HCT116 (cell line): ENCODE measurements around the gene NEMP1.

Experiments
- CEBPB ChIP-seq: IDR thresholded peaks from 2 replicates; pipeline ENCODE4 v1.6.1; 2012; ENCODE audit warnings: low read depth
- EZH2 ChIP-seq: fragments of 200-600 bp; sonication (generic); IDR thresholded peaks from 2 replicates; pipeline ENCODE4 v1.6.1; 2017; ENCODE audit warnings: antibody characterized with exemption, mixed run types
- POLR2A ChIP-seq: IDR thresholded peaks from 2 replicates; pipeline ENCODE4 v1.7.0; 2011; ENCODE audit warnings: borderline replicate concordance; ENCODE audit not compliant: insufficient read depth, insufficient read length; ENCODE audit errors: extremely low read depth
- TF ChIP-seq, protein P1 (sequence below), 3 experiments: fragments of 200-600 bp in 1 of 3; sonication (generic) in 1 of 3; IDR thresholded peaks in 2 of 3; conservative IDR thresholded peaks in 1 of 3; 2 replicates each; pipeline ENCODE4 v1.5.1; 2012 to 2017; ENCODE audit warnings: low read depth in 2 of 3, low read length in 2 of 3, antibody characterized with exemption in 1 of 3, borderline replicate concordance in 1 of 3, control low read depth in 1 of 3, mild to moderate bottlenecking in 1 of 3, mixed read lengths in 1 of 3, mixed run types in 1 of 3, moderate library complexity in 1 of 3; ENCODE audit not compliant: insufficient read depth in 1 of 3

DNA sequence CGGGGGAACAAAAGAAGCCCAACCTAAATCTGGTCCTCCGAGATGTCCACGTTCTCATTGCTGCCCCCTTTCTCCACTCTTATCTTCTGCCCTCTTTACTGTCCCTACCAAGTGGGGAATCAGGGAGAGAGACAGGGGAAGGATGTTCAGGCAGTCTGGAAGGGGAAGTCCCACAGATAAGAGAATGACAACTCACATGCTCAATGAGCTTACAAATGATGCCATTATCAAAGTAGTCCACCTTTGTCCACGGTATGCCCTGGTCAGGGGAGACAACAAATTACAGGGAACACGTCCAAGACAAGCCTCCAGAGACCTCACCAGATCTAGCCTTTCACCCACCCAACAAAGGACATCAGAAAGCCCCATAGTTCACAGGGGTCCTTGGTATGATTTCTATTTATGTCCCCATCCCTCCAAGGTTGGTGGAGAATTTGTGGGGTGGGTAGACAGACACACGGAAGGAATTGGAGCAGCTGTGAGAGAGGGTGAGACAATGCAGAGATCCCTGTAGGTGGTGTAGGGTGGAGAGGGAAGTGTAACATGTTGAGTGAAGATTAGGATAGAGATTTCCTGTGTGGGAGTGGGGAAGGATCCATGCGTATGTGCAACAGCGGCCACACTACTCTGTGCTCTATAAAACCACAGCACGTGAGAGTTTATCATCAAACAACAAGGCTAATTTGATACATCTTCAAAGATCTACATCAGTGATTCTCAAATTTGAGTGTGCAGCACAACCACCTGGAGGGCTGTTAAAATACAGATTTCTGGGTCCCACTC, 39.4 kb downstream of the NEMP1 start:
- TF ChIP-seq POLR2A (no peak), CEBPB (no peak), EZH2 (no peak)
- TF ChIP-seq, protein P1, sequence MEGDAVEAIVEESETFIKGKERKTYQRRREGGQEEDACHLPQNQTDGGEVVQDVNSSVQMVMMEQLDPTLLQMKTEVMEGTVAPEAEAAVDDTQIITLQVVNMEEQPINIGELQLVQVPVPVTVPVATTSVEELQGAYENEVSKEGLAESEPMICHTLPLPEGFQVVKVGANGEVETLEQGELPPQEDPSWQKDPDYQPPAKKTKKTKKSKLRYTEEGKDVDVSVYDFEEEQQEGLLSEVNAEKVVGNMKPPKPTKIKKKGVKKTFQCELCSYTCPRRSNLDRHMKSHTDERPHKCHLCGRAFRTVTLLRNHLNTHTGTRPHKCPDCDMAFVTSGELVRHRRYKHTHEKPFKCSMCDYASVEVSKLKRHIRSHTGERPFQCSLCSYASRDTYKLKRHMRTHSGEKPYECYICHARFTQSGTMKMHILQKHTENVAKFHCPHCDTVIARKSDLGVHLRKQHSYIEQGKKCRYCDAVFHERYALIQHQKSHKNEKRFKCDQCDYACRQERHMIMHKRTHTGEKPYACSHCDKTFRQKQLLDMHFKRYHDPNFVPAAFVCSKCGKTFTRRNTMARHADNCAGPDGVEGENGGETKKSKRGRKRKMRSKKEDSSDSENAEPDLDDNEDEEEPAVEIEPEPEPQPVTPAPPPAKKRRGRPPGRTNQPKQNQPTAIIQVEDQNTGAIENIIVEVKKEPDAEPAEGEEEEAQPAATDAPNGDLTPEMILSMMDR (IDR thresholded peaks at IDR 0.05 in 2 of 3, conservative IDR thresholded peaks at IDR 0.05 in 1 of 3; ENCODE audit: borderline replicate concordance in 1 of 3, insufficient read depth in 1 of 3, low read depth in 2 of 3, low read length in 2 of 3) = no peak
